Loucy (cell line): ENCODE data around the gene CHKB.

ENCODE experiments used
- EZH2phosphoT487 ChIP-seq: fragments of 200-600 bp; IDR thresholded peaks from 2 replicates; pipeline ENCODE4 v1.6.1; 2018; ENCODE audit warnings: antibody characterized with exemption, mild to moderate bottlenecking, moderate library complexity, borderline replicate concordance
- TF ChIP-seq, protein P1 (sequence below): fragments of 200-600 bp; sonication (generic); conservative IDR thresholded peaks from 2 replicates; pipeline ENCODE4 v1.5.1; 2014; ENCODE audit warnings: mild to moderate bottlenecking, antibody characterized with exemption, low read length

DNA sequence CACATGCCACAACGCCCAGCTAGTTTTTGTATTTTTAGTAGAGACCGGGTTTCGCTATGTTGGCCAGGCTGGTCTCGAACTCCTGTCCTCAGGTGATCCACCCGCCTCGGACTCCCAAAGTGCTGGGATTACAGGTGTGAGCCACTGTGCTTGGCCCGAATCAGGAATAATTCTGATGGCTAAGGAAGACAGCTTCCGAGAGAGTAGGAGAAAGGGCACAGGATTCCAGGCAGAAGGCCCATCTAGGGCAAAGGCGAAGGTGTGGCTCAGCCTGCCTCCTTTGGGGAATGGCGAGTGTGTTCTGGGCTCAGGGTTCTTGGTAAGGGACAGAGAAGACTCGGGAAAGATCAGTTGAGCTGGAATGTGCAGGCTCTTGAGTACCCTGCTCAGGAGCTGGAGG lies 18.4 kb downstream of the CHKB start:
- TF ChIP-seq, protein P1, sequence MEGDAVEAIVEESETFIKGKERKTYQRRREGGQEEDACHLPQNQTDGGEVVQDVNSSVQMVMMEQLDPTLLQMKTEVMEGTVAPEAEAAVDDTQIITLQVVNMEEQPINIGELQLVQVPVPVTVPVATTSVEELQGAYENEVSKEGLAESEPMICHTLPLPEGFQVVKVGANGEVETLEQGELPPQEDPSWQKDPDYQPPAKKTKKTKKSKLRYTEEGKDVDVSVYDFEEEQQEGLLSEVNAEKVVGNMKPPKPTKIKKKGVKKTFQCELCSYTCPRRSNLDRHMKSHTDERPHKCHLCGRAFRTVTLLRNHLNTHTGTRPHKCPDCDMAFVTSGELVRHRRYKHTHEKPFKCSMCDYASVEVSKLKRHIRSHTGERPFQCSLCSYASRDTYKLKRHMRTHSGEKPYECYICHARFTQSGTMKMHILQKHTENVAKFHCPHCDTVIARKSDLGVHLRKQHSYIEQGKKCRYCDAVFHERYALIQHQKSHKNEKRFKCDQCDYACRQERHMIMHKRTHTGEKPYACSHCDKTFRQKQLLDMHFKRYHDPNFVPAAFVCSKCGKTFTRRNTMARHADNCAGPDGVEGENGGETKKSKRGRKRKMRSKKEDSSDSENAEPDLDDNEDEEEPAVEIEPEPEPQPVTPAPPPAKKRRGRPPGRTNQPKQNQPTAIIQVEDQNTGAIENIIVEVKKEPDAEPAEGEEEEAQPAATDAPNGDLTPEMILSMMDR: no peak
- TF ChIP-seq EZH2phosphoT487: no peak
